ENCODE measurements around the gene CDC42BPG.
A peak's percentile ranks its signal among the peaks of the same experiment; 100 is the strongest.

CDC42BPG gene

GRCh38 chr11:64803158-64803845 is 41.2 kb downstream of the CDC42BPG start, which contains the start of gene MAP4K2:
TSS of gene MAP4K2 (minus strand) at chr11:64803214. CDS start at chr11:64803149, 65 bp downstream.
- Histone ChIP-seq H3K9me3 (ENCODE audit: insufficient read depth, low read depth, low read length) (no peaks in the 10 kb centered on the region), H3K4me3 (ENCODE audit: low read length) (peak within 1 kb of the TSS; percentile 78), H3K36me3 (ENCODE audit: insufficient read depth, low read depth, low read length) (peaks cover 35% of the 10 kb centered on the region), H3K9ac (ENCODE audit: low read depth, low read length) (peak within 1 kb of the TSS; percentile 84; the same call in 1 of the 2 replicates), H3K27ac (ENCODE audit: low read length) (peak within 1 kb of the TSS; percentile 57), H3K4me1 (ENCODE audit: insufficient read depth, low read length) (peaks cover 4% of the 10 kb centered on the region; the same call in 1 of the 2 replicates), H3K27me3 (ENCODE audit: insufficient read depth, low read length) (no peaks in the 10 kb centered on the region)

GRCh38 chr11:64802370-64803157 is 41.9 kb downstream of the CDC42BPG start:
- no peak overlapping the region for H3K27ac ChIP-seq (ENCODE audit: low read length)
- peaks cover 4% of the 10 kb centered on the region; the same call in 1 of the 2 replicates for H3K4me1 ChIP-seq (ENCODE audit: insufficient read depth, low read length)
- H3K4me3 ChIP-seq (ENCODE audit: low read length), result peak overlapping the region; percentile 66
- H3K9ac ChIP-seq (ENCODE audit: low read depth, low read length), result peak overlapping the region; percentile 32; the same call in 1 of the 2 replicates
- no peaks in the 10 kb centered on the region for H3K9me3 ChIP-seq (ENCODE audit: insufficient read depth, low read depth, low read length)
- no peaks in the 10 kb centered on the region for H3K27me3 ChIP-seq (ENCODE audit: insufficient read depth, low read length)
- peaks cover 27% of the 10 kb centered on the region for H3K36me3 ChIP-seq (ENCODE audit: insufficient read depth, low read depth, low read length)

GRCh38 chr11:64801561-64802369 is 42.7 kb downstream of the CDC42BPG start:
- no peak overlapping the region for H3K27ac ChIP-seq (ENCODE audit: low read length)
- 0 out of 2 replicates have a peak overlapping the region, but pooled peaks have one; percentile 66 for H3K4me3 ChIP-seq (ENCODE audit: low read length)
- H3K36me3 ChIP-seq (ENCODE audit: insufficient read depth, low read depth, low read length), result peaks cover 19% of the 10 kb centered on the region
- H3K4me1 ChIP-seq (ENCODE audit: insufficient read depth, low read length), result peaks cover 4% of the 10 kb centered on the region; the same call in 1 of the 2 replicates
- peak overlapping the region; percentile 32; the same call in 1 of the 2 replicates for H3K9ac ChIP-seq (ENCODE audit: low read depth, low read length)
- H3K9me3 ChIP-seq (ENCODE audit: insufficient read depth, low read depth, low read length), result no peaks in the 10 kb centered on the region
- no peaks in the 10 kb centered on the region for H3K27me3 ChIP-seq (ENCODE audit: insufficient read depth, low read length)

- no peaks in the 10 kb centered on the region for H3K27me3 ChIP-seq (ENCODE audit: insufficient read depth, low read length)
- no peak overlapping the region for H3K9ac ChIP-seq (ENCODE audit: low read depth, low read length)
These were observed 43.3 kb downstream of the CDC42BPG start for GRCh38 chr11:64801158-64801464.

GRCh38 chr11:64800303-64801157 is 43.9 kb downstream of the CDC42BPG start:
- no peak overlapping the region for H3K4me3 ChIP-seq (ENCODE audit: low read length)
- peaks cover 7% of the 10 kb centered on the region for H3K36me3 ChIP-seq (ENCODE audit: insufficient read depth, low read depth, low read length)
- peaks cover 4% of the 10 kb centered on the region; the same call in 1 of the 2 replicates for H3K4me1 ChIP-seq (ENCODE audit: insufficient read depth, low read length)
- no peaks in the 10 kb centered on the region for H3K9me3 ChIP-seq (ENCODE audit: insufficient read depth, low read depth, low read length)
- H3K9ac ChIP-seq (ENCODE audit: low read depth, low read length), result no peak overlapping the region
- H3K27ac ChIP-seq (ENCODE audit: low read length), result no peak overlapping the region
- H3K27me3 ChIP-seq (ENCODE audit: insufficient read depth, low read length), result no peaks in the 10 kb centered on the region

More at GRCh38 chr11:64801158-64801464, 43.3 kb downstream of the CDC42BPG start:
- H3K9me3 ChIP-seq (ENCODE audit: insufficient read depth, low read depth, low read length), result no peaks in the 10 kb centered on the region
- H3K4me1 ChIP-seq (ENCODE audit: insufficient read depth, low read length), result peaks cover 4% of the 10 kb centered on the region; the same call in 1 of the 2 replicates
- H3K27ac ChIP-seq (ENCODE audit: low read length), result no peak overlapping the region
- H3K4me3 ChIP-seq (ENCODE audit: low read length), result no peak overlapping the region
- peaks cover 13% of the 10 kb centered on the region for H3K36me3 ChIP-seq (ENCODE audit: insufficient read depth, low read depth, low read length)

- Histone ChIP-seq H3K27me3 (ENCODE audit: insufficient read depth, low read length) (no peaks in the 10 kb centered on the region), H3K4me3 (ENCODE audit: low read length) (no peak overlapping the region), H3K4me1 (ENCODE audit: insufficient read depth, low read length) (peaks cover 4% of the 10 kb centered on the region; the same call in 1 of the 2 replicates), H3K9ac (ENCODE audit: low read depth, low read length) (no peak overlapping the region), H3K27ac (ENCODE audit: low read length) (no peak overlapping the region), H3K36me3 (ENCODE audit: insufficient read depth, low read depth, low read length) (no peaks in the 10 kb centered on the region), H3K9me3 (ENCODE audit: insufficient read depth, low read depth, low read length) (no peaks in the 10 kb centered on the region)
These were observed 44.7 kb downstream of the CDC42BPG start for GRCh38 chr11:64799623-64800302.

GRCh38 chr11:64799256-64799622 is 45.2 kb downstream of the CDC42BPG start:
- Histone ChIP-seq H3K4me3 (ENCODE audit: low read length) (no peak overlapping the region), H3K27ac (ENCODE audit: low read length) (no peak overlapping the region), H3K36me3 (ENCODE audit: insufficient read depth, low read depth, low read length) (no peaks in the 10 kb centered on the region)

GRCh38 chr11:64796757-64797541 is 47.5 kb downstream of the CDC42BPG start:
- Histone ChIP-seq H3K4me1 (ENCODE audit: insufficient read depth, low read length) (no peaks in the 10 kb centered on the region), H3K27me3 (ENCODE audit: insufficient read depth, low read length) (no peaks in the 10 kb centered on the region), H3K27ac (ENCODE audit: low read length) (no peak overlapping the region)

More at GRCh38 chr11:64799256-64799622, 45.2 kb downstream of the CDC42BPG start:
- Histone ChIP-seq H3K27me3 (ENCODE audit: insufficient read depth, low read length) (no peaks in the 10 kb centered on the region), H3K9ac (ENCODE audit: low read depth, low read length) (no peak overlapping the region), H3K4me1 (ENCODE audit: insufficient read depth, low read length) (peaks cover 3% of the 10 kb centered on the region; the same call in 1 of the 2 replicates), H3K9me3 (ENCODE audit: insufficient read depth, low read depth, low read length) (no peaks in the 10 kb centered on the region)

GRCh38 chr11:64796047-64796756 is 48.3 kb downstream of the CDC42BPG start:
- Histone ChIP-seq H3K4me1 (ENCODE audit: insufficient read depth, low read length) (no peaks in the 10 kb centered on the region), H3K36me3 (ENCODE audit: insufficient read depth, low read depth, low read length) (no peaks in the 10 kb centered on the region), H3K9me3 (ENCODE audit: insufficient read depth, low read depth, low read length) (no peaks in the 10 kb centered on the region), H3K27me3 (ENCODE audit: insufficient read depth, low read length) (no peaks in the 10 kb centered on the region), H3K4me3 (ENCODE audit: low read length) (no peak overlapping the region), H3K9ac (ENCODE audit: low read depth, low read length) (no peak overlapping the region), H3K27ac (ENCODE audit: low read length) (no peak overlapping the region)

More at GRCh38 chr11:64796757-64797541, 47.5 kb downstream of the CDC42BPG start:
- Histone ChIP-seq H3K36me3 (ENCODE audit: insufficient read depth, low read depth, low read length) (no peaks in the 10 kb centered on the region), H3K9me3 (ENCODE audit: insufficient read depth, low read depth, low read length) (no peaks in the 10 kb centered on the region), H3K9ac (ENCODE audit: low read depth, low read length) (no peak overlapping the region), H3K4me3 (ENCODE audit: low read length) (no peak overlapping the region)

Data from iPS-20b (cell line).